SK-N-SH treated with all-trans-retinoic acid at 6 μM for 48 hours (cell line): ENCODE measurements around the gene CRYGA.

ENCODE experiments used
- ATAC-seq: fragments of 200-7000 bp; cut with Tn5 transposase; 3 replicates; pipeline ENCODE4 v1.9.1; 2020; ENCODE audit warnings: mild to moderate bottlenecking, moderate library complexity
- ARNTL ChIP-seq: fragments of 450-650 bp; formaldehyde crosslinking; IDR thresholded peaks from 2 replicates; pipeline ENCODE4 v1.5.0; 2020; ENCODE audit warnings: low read depth, mild to moderate bottlenecking, moderate library complexity, borderline replicate concordance
- BACH2 ChIP-seq: fragments of 250-450 bp; sonication (Bioruptor Pico); IDR thresholded peaks from 2 replicates; pipeline ENCODE4 v1.9.0; 2021; ENCODE audit warnings: mild to moderate bottlenecking, borderline replicate concordance
- CREB5 ChIP-seq: fragments of 250-450 bp; sonication (Bioruptor Pico); IDR thresholded peaks from 2 replicates; pipeline ENCODE4 v1.5.1; 2020; ENCODE audit warnings: low read depth, mild to moderate bottlenecking, moderate library complexity
- CSDC2 ChIP-seq: fragments of 250-450 bp; sonication (Bioruptor Pico); IDR thresholded peaks from 2 replicates; pipeline ENCODE4 v1.5.0; 2020; ENCODE audit warnings: mild to moderate bottlenecking, moderate library complexity
- CSRNP3 ChIP-seq: fragments of 250-450 bp; sonication (Bioruptor Pico); IDR thresholded peaks from 2 replicates; pipeline ENCODE4 v1.5.1; 2021; ENCODE audit warnings: mild to moderate bottlenecking, moderate library complexity
- ESRRG ChIP-seq: fragments of 250-450 bp; sonication (Bioruptor Pico); IDR thresholded peaks from 2 replicates; pipeline ENCODE4 v1.6.1; 2021; ENCODE audit warnings: mild to moderate bottlenecking
- ISL1 ChIP-seq: fragments of 250-450 bp; sonication (Bioruptor Pico); IDR thresholded peaks from 2 replicates; pipeline ENCODE4 v2.1.2; 2022; ENCODE audit warnings: mild to moderate bottlenecking, moderate library complexity
- OSR1 ChIP-seq: fragments of 250-450 bp; sonication (Bioruptor Pico); IDR thresholded peaks from 2 replicates; pipeline ENCODE4 v1.8.0; 2022; ENCODE audit warnings: moderate library complexity, mild to moderate bottlenecking, inconsistent platforms
- PATZ1 ChIP-seq: fragments of 250-450 bp; sonication (Bioruptor Pico); IDR thresholded peaks from 2 replicates; pipeline ENCODE4 v1.8.0; 2020; ENCODE audit warnings: mild to moderate bottlenecking, moderate library complexity, borderline replicate concordance
- POU6F1 ChIP-seq: fragments of 250-450 bp; sonication (Bioruptor Pico); IDR thresholded peaks from 2 replicates; pipeline ENCODE4 v1.8.0; 2021; ENCODE audit warnings: low read depth, mild to moderate bottlenecking, moderate library complexity, borderline replicate concordance
- PPARA ChIP-seq: fragments of 250-450 bp; sonication (Bioruptor Pico); IDR thresholded peaks from 2 replicates; pipeline ENCODE4 v1.5.0; 2020; ENCODE audit warnings: mild to moderate bottlenecking, borderline replicate concordance
- RARB ChIP-seq: fragments of 250-450 bp; sonication (Bioruptor Pico); IDR thresholded peaks from 2 replicates; pipeline ENCODE4 v1.8.0; 2021; ENCODE audit warnings: mild to moderate bottlenecking, moderate library complexity
- SNAI2 ChIP-seq: fragments of 250-450 bp; sonication (Bioruptor Pico); IDR thresholded peaks from 2 replicates; pipeline ENCODE4 v1.5.0; 2020; ENCODE audit warnings: mild to moderate bottlenecking, moderate library complexity
- TCF4 ChIP-seq: fragments of 250-450 bp; sonication (Bioruptor Pico); IDR thresholded peaks from 2 replicates; pipeline ENCODE4 v1.8.0; 2021; ENCODE audit warnings: mild to moderate bottlenecking, moderate library complexity, borderline replicate concordance
- TOX ChIP-seq: fragments of 250-450 bp; sonication (Bioruptor Pico); IDR thresholded peaks from 2 replicates; pipeline ENCODE4 v1.8.0; 2021; ENCODE audit warnings: mild to moderate bottlenecking, moderate library complexity, borderline replicate concordance
- ZC3H10 ChIP-seq: fragments of 250-450 bp; sonication (Bioruptor Pico); IDR thresholded peaks from 2 replicates; pipeline ENCODE4 v1.5.1; 2021; ENCODE audit warnings: mild to moderate bottlenecking, moderate library complexity
- ZFP3 ChIP-seq: fragments of 250-450 bp; sonication (Bioruptor Pico); IDR thresholded peaks from 2 replicates; pipeline ENCODE4 v1.5.0; 2020; ENCODE audit warnings: mild to moderate bottlenecking, moderate library complexity
- ZFP30 ChIP-seq: fragments of 450-650 bp; formaldehyde crosslinking; IDR thresholded peaks from 2 replicates; pipeline ENCODE4 v1.5.0; 2022; ENCODE audit warnings: mild to moderate bottlenecking, moderate library complexity
- ZNF565 ChIP-seq: fragments of 450-650 bp; formaldehyde crosslinking; conservative IDR thresholded peaks from 2 replicates; pipeline ENCODE4 v1.5.0; 2020; ENCODE audit warnings: low read depth, mild to moderate bottlenecking, moderate library complexity
- ZNF8 ChIP-seq: fragments of 450-650 bp; formaldehyde crosslinking; IDR thresholded peaks from 2 replicates; pipeline ENCODE4 v1.5.0; 2020; ENCODE audit warnings: mild to moderate bottlenecking, moderate library complexity

Gene CRYGA

GRCh38 chr2:208147759-208148158 lies 15.6 kb downstream of the CRYGA start:
- TF ChIP-seq PPARA (CRISPR knock-in tag) = no peak
- TF ChIP-seq ZFP3 (CRISPR knock-in tag) = no peak
- TF ChIP-seq OSR1 (CRISPR knock-in tag) = no peak
- TF ChIP-seq ZNF565 (CRISPR knock-in tag) = no peak
- no peak for TF ChIP-seq SNAI2
- no peak for TF ChIP-seq ZNF8 (CRISPR knock-in tag)
- TF ChIP-seq TOX (CRISPR knock-in tag) = no peak
- TF ChIP-seq RARB (CRISPR knock-in tag) = no peak
- no peak for TF ChIP-seq ISL1 (CRISPR knock-in tag)
- no peak for TF ChIP-seq ESRRG
- TF ChIP-seq ZC3H10 (CRISPR knock-in tag) = no peak
- ATAC-seq = no peak

GRCh38 chr2:208147008-208147407 lies 16.4 kb downstream of the CRYGA start:
- TF ChIP-seq ZFP3 (CRISPR knock-in tag) (no peak), PPARA (CRISPR knock-in tag) (no peak), CSRNP3 (CRISPR knock-in tag) (no peak), POU6F1 (no peak), TCF4 (CRISPR knock-in tag) (no peak), BACH2 (CRISPR knock-in tag) (no peak), ESRRG (no peak), TOX (CRISPR knock-in tag) (no peak), SNAI2 (no peak), OSR1 (CRISPR knock-in tag) (no peak), ZC3H10 (CRISPR knock-in tag) (no peak), PATZ1 (CRISPR knock-in tag) (no peak), RARB (CRISPR knock-in tag) (no peak), ARNTL (CRISPR knock-in tag) (no peak), CSDC2 (no peak)
- no peak for ATAC-seq

- no peak for ATAC-seq
- TF ChIP-seq PPARA (CRISPR knock-in tag) (no peak), CREB5 (no peak), RARB (CRISPR knock-in tag) (no peak), ZFP30 (no peak), ARNTL (CRISPR knock-in tag) (no peak), TOX (CRISPR knock-in tag) (no peak), POU6F1 (no peak), ESRRG (no peak), ZFP3 (CRISPR knock-in tag) (no peak), CSRNP3 (CRISPR knock-in tag) (no peak), ZC3H10 (CRISPR knock-in tag) (no peak), BACH2 (CRISPR knock-in tag) (no peak), PATZ1 (CRISPR knock-in tag) (no peak)
- TF ChIP-seq, all 23 proteins: peak for 0
Measured at GRCh38 chr2:208146006-208146405, 17.4 kb downstream of the CRYGA start, which contains the start of gene CRYGB. CRYGB (minus strand) TSS chr2:208146158; CDS start chr2:208146120, 38 bp downstream.
